Thymus (tissue), 11 donors: ENCODE data around the gene CLCN7. TPM values are rescaled to one million over a fixed set of nuclear protein-coding genes. Genes with fewer than 3 reads are reported as not detected.
A peak's percentile ranks its signal among the peaks of the same experiment; 100 is the strongest.
"Not testable (repeated sequence)": the region's sequence is repeated elsewhere in the genome, so short reads cannot be mapped to it uniquely, and the experiment has no call there.

Source experiments
- DNase-seq, 9 donors: peaks; one replicate each; pipeline ENCODE4 v3.0.0-alpha.2; 2013; ENCODE audit warnings: low spot score in 9 of 9, low read depth in 6 of 9, missing footprints in 1 of 9
- H3K27ac ChIP-seq, 2 donors: one replicate each; pipeline ENCODE4 v1.5.1; 2013; ENCODE audit warnings: control low read depth in 1 of 2, low read depth in 1 of 2, low read length in 1 of 2, mild to moderate bottlenecking in 1 of 2, moderate library complexity in 1 of 2
- H3K27me3 ChIP-seq, 2 donors: one replicate each; pipeline ENCODE4 v1.5.1; 2013; ENCODE audit warnings: low read length in 1 of 2; ENCODE audit not compliant: control insufficient read depth in 2 of 2, insufficient read depth in 1 of 2
- H3K36me3 ChIP-seq, 2 donors: one replicate each; pipeline ENCODE4 v1.5.1; 2013; ENCODE audit warnings: low read length in 1 of 2, mild to moderate bottlenecking in 1 of 2, moderate library complexity in 1 of 2; ENCODE audit not compliant: control insufficient read depth in 2 of 2, insufficient read depth in 2 of 2
- H3K4me1 ChIP-seq, 2 donors: one replicate each; pipeline ENCODE4 v1.5.1; 2013; ENCODE audit warnings: low read length in 2 of 2; ENCODE audit not compliant: control insufficient read depth in 2 of 2, insufficient read depth in 2 of 2
- H3K4me3 ChIP-seq, 2 donors: one replicate each; pipeline ENCODE4 v1.5.1; 2013; ENCODE audit warnings: low read length in 2 of 2, control low read depth in 1 of 2, mild to moderate bottlenecking in 1 of 2
- H3K9me3 ChIP-seq, 2 donors: one replicate each; pipeline ENCODE4 v1.5.1; 2013; ENCODE audit warnings: low read length in 1 of 2, mild to moderate bottlenecking in 1 of 2; ENCODE audit not compliant: control insufficient read depth in 2 of 2, insufficient read depth in 1 of 2
- WGBS: extraction: QIAGEN DNeasy Blood & Tissue Kit; methylation state at CpG from one replicate; pipeline ENCODE4 v1.1.7; 2013; 5-methylcytosine and 5-hydroxymethylcytosine counted together
- polyA plus RNA-seq: library from polyadenylated mRNA; stranded (reverse); fragments of 200-250 nt; gene quantifications from one replicate; pipeline ENCODE4 v1.2.3, GENCODE V29; 2013
- total RNA-seq: library from RNA; stranded (reverse); fragments of 120-200 nt; gene quantifications from one replicate; pipeline ENCODE4 v1.2.4, GENCODE V29; 2013
- donor health status: healthy.

CLCN7 gene
- total and polyA plus RNA-seq, 2 donors: 17.5 to 78.5 TPM

DNA sequence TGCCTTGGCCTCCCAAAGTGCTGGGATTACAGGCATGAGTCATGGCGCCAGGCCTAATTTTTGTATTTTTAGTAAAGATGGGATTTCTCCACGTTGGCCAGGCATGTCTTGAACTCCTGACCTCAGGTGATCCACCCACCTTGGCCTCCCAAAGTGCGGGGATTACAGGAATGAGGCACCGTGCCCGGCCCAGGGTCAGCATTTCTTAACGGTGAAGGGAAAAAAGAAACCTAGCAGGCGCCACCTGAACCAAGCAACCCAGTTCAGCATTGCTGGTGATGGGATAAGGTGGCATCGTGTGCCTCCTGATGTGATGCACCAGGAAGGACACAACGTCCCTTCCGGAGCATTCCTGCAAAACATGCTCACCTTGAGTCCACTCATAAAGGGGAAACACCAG lies 2.2 kb upstream of the CLCN7 start:
- H3K4me1 ChIP-seq: peaks cover 7 to 20% of the 10 kb centered on the region in 2 donors
- no peak overlapping the region for H3K27ac ChIP-seq
- H3K4me3 ChIP-seq: no peak overlapping the region
- H3K27me3 ChIP-seq: no peaks in the 10 kb centered on the region
- WGBS: 93% methylated on average over 10 of the region's 10 CpGs
- no peaks in the 10 kb centered on the region for H3K36me3 ChIP-seq
- H3K9me3 ChIP-seq: peaks cover 0 to 2% of the 10 kb centered on the region in 2 donors
- no peak for DNase-seq

DNA sequence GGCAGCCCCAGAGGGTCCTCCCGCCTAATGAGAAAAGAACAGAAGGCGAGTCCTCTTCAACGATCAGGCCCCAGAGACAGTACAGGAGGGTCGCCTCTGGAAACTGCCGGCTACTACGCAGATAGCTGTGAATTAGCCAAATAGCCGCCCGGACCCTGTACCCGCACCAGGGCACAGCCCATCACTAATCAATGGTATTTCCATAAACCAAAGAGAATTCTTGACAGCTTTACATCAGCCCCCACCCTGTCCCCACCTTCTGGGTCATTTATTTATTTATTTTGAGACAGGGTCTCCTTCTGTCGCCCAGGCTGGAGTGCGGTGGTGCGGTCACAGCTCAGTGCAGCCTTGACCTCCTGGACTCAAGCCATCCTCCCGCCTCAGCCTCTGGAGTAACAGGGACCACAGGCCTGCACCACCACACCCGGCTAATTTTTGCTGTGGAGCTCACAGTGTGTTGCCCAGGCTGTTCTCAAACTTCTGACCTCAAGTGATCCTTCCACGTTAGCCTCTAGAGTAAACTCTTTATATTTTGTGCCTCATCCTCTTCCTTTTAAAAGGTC lies 805 bp upstream of the CLCN7 start:
- Histone ChIP-seq H3K4me1 (peaks cover 10 to 15% of the 10 kb centered on the region in 2 donors), H3K36me3 (peaks cover 0 to 5% of the 10 kb centered on the region in 2 donors), H3K27ac (peak overlapping the region; percentile 76 to 90), H3K27me3 (no peaks in the 10 kb centered on the region), H3K4me3 (peak overlapping the region; percentile 71 to 88), H3K9me3 (peaks cover 0 to 2% of the 10 kb centered on the region in 2 donors)
- WGBS: 75% methylated on average over 15 of the region's 15 CpGs
- no peak for DNase-seq

DNA sequence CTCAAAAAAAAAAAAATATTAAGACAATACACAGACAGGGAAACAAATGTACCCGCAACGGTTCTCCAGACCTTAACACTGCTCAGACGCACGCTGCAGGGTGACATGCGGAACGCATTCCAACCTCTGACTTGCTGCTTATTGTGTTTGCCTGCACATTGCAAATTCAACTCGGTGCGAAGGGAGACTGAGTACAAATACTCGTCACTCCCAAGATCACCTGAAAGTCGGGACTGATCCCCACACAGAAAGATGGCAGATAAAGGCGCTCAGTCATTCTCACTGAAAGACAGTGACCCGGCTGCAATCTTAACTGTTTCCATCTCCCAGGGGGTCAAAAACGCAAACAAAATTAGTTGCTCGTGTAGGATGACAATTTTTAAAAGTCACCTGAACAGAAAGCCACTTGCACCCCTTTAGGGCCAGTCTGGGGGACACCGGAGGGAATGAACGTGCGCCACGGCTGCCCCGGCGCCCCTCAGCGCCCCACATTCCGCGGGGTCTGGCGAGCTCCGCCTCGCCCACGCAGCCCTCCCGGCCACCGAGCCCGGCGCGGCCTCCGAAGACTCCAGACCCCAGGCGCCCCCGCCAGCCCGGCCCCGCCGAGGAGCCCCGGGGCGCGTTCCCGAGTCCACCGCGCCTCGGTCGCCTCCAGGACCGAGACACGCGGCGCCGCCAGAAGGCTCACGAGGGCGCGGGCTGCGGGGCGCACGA lies 589 bp downstream of the CLCN7 start:
- H3K27ac ChIP-seq: peak overlapping the region in 1 of 2 donors; percentile 74
- no peaks in the 10 kb centered on the region for H3K27me3 ChIP-seq
- 10% methylated on average over 57 of the region's 57 CpGs for WGBS
- H3K9me3 ChIP-seq: peaks cover 0 to 2% of the 10 kb centered on the region in 2 donors
- H3K4me3 ChIP-seq: peak overlapping the region; percentile 71 to 88
- peaks cover 0 to 5% of the 10 kb centered on the region in 2 donors for H3K36me3 ChIP-seq
- peaks cover 10 to 15% of the 10 kb centered on the region in 2 donors for H3K4me1 ChIP-seq
- peak in 3 of 9 donors; percentile 10 to 22 (median 18) for DNase-seq

DNA sequence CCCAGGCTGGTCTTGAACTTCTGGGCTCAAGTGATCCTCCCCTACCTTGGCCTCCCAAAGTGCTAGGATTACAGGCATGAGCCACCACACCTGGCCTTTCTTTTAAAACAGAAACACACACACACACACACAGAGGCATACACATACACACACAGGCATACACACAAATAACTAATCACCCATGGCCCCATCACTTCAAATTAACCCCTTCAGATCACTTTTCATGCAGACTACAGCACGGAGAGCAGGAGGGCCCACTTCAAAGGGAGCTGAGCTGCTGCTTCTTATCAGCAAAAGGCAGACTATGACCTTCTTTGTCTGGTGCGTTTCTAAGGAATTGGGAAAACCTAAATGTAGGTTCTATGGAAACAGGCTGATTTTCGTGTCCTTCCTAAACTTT lies 1.9 kb downstream of the CLCN7 start:
- Histone ChIP-seq H3K4me1 (peaks cover 10 to 15% of the 10 kb centered on the region in 2 donors), H3K4me3 (no peak overlapping the region), H3K36me3 (peaks cover 0 to 5% of the 10 kb centered on the region in 2 donors), H3K9me3 (no peaks in the 10 kb centered on the region), H3K27ac (no peak overlapping the region), H3K27me3 (no peaks in the 10 kb centered on the region)
- no peak for DNase-seq
- WGBS: 93% methylated on average over 3 of the region's 3 CpGs

DNA sequence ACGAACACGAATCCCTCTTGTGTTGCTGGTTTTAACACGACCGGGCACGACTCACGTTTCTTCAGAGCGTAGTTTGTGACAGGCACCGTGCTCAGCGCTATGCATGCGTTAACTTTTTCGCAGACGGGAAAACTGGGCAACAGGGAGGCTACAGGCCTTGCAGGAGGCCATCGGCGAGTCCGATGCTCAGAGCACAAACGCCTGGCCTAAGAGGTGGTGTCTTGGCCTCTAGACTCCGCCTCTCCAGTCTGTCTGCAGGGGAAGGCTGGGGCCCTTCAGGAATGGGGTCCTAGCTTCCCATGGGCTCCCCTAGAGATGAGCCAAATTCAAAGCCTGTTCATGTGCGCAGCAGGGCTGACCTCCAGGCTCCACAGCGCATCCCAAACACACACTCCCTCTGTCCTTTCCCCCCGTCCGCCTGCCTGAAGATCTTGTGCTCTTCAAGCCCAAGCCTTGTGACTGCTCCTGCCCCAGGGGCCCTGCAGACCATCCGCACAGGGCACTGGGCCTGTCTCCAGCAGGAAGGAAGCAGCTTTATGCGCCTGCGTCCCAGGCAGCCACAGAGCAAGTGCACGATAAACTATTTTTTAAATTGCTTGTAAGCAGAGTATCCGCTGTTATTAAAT lies 3.1 kb downstream of the CLCN7 start:
- H3K9me3 ChIP-seq: no peaks in the 10 kb centered on the region
- 62% methylated on average over 26 of the region's 26 CpGs for WGBS
- H3K4me1 ChIP-seq: peaks cover 10 to 15% of the 10 kb centered on the region in 2 donors
- no peak for DNase-seq
- peaks cover 0 to 5% of the 10 kb centered on the region in 2 donors for H3K36me3 ChIP-seq
- peak overlapping the region in 1 of 2 donors; percentile 25 for H3K27ac ChIP-seq
- no peak overlapping the region for H3K4me3 ChIP-seq
- no peaks in the 10 kb centered on the region for H3K27me3 ChIP-seq

DNA sequence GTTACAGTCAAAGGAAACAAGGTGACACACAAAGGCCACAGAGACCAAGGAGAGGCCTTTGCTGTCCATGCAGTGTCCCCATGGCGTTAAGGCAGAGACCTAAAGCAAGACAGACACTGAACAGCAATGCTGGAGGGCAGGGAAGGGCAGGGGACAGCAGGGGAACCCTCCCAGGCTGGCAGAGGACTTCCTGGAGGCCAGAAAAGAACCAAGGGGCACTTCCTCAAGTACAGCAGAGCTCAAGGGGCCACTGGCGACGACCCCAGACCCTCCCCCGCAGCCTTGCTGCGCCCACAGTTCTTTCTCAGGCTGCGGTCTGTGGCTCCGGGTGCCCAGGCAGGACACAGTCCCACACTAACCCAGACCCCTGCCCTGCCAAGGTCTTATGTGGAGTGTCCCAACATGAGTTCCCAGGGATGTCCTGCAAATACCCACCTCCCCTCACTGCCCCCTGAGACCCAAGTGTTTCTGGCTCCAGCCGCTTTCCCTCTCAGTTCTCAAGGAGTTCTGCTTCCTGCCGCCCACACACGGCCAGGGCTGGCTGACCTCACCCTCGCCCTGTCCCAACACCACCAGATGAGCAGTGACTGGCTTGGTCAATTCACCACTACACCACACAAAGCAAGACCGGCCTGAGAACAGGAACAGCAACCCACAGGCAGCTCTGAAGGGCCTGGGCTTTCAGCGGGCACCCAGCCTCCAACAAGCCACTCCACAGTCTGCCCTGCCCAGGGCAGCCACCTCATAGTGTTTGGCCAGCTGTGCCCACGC lies 4.2 kb downstream of the CLCN7 start:
- H3K4me3 ChIP-seq: no peak overlapping the region
- WGBS: 89% methylated on average over 14 of the region's 14 CpGs
- H3K27ac ChIP-seq: no peak overlapping the region
- DNase-seq: no peak
- H3K27me3 ChIP-seq: no peaks in the 10 kb centered on the region
- H3K9me3 ChIP-seq: no peaks in the 10 kb centered on the region
- H3K36me3 ChIP-seq: peaks cover 0 to 5% of the 10 kb centered on the region in 2 donors
- peaks cover 10 to 13% of the 10 kb centered on the region in 2 donors for H3K4me1 ChIP-seq

DNA sequence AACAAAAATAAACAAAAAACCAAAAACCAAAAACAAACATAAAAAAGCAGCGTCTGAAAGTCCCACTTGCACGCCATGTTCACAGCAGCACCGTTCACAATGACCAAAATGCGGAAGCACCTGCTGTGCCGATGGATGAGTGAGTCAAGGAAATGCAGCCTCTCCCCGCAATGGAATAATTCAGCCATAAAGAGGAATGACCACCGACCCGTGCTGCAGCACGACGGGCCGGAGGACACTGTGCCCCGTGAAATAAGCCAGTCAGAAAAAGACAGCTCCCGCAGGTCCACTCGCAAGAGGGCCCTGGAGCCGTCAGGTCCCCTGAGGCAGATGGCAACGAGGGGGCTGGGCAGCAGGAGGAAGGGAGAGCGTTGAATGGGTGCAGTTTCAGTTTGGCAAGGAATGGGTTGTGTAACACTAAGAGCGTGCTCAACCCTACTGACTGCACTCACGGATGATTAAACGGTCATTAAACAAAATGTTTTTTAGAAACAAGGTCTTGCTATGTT lies 5.1 kb downstream of the CLCN7 start:
- Histone ChIP-seq H3K4me3 (no peak overlapping the region), H3K27me3 (no peaks in the 10 kb centered on the region), H3K9me3 (no peaks in the 10 kb centered on the region), H3K27ac (no peak overlapping the region), H3K36me3 (peaks cover 0 to 9% of the 10 kb centered on the region in 2 donors), H3K4me1 (peaks cover 9 to 10% of the 10 kb centered on the region in 2 donors)
- DNase-seq: no peak
- 76% methylated on average over 20 of the region's 20 CpGs for WGBS

DNA sequence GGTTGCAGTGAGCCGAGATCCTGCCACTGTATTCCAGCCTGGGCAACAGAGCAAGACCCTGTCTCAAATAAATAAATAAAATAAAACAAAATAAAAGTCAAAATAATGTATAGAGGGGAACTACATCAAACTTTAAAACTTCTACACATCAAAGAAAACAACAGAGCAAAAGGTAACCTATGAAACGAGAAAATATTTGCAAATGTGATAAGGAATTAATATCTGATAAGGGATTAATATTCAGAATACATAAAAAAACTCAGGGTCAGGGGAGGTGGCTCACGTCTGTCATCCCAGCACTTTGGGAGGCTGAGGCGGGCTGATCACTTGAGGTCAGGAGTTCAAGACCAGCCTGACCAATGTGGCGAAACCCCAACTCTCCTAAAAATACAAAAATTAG lies 5.7 kb downstream of the CLCN7 start:
- peaks cover 0 to 13% of the 10 kb centered on the region in 2 donors for H3K36me3 ChIP-seq
- H3K4me3 ChIP-seq, H3K27ac ChIP-seq, H3K27me3 ChIP-seq, DNase-seq, H3K9me3 ChIP-seq: not testable (repeated sequence)
- WGBS: 94% methylated on average over 5 of the region's 5 CpGs
- peaks cover 7 to 10% of the 10 kb centered on the region in 2 donors for H3K4me1 ChIP-seq
